Sciatic nerve (tissue), 2 donors: ENCODE measurements around the gene SLC16A14. TPM values are rescaled to one million over a fixed set of nuclear protein-coding genes. Genes with fewer than 3 reads are reported as not detected.
"Not testable (repeated sequence)": the region's sequence is repeated elsewhere in the genome, so short reads cannot be mapped to it uniquely, and the experiment has no call there.

Experiments used
- ATAC-seq: fragments of 200-7000 bp; cut with Tn5 transposase; one replicate; pipeline ENCODE4 v1.9.1; 2020; ENCODE audit warnings: mild to moderate bottlenecking, moderate library complexity
- DNase-seq: peaks from one replicate; pipeline ENCODE4 v3.0.0-alpha.2; 2020; ENCODE audit warnings: low spot score
- intact Hi-C: fragments of 100-400 bp; cut with DNase I; formaldehyde crosslinking; loops from one replicate; pipeline ENCODE4 v1.14.2; 2022
- total RNA-seq: library from RNA; stranded (reverse); fragmentation: NEBNext Ultra II Directional; extraction: Animal tissue kit (Norgen Biotek cat#: 25700); gene quantifications from one replicate; pipeline ENCODE4 v1.2.1, GENCODE V29; 2021
- donor health status: DM: no; HTN: no; CAD: no.
- donor health status: DM: no; HTN: no; CAD: no.

SLC16A14 gene
- total RNA-seq: 7.4 TPM

- ATAC-seq: peak; percentile 79
- DNase-seq: no peak
- intact Hi-C loops: loop anchor here (10.0 kb wide), 1 partner anchor 234 kb away; no protein-coding TSS in a partner anchor
Measured at GRCh38 chr2:230068651-230069055, at the start of gene SLC16A14. Gene SLC16A14, minus strand, starts transcription at chr2:230068924. Its CDS starts 9,572 bp downstream, at chr2:230059352.

- intact Hi-C loops: no loop called here
- ATAC-seq (no peak), DNase-seq (no peak)
Measured at GRCh38 chr2:230106771-230107170, 38.0 kb upstream of the SLC16A14 start.

GRCh38 chr2:230101967-230102366, 33.2 kb upstream of the SLC16A14 start:
- ATAC-seq, DNase-seq, intact Hi-C loops: not testable (repeated sequence)

GRCh38 chr2:230097841-230098240, 29.1 kb upstream of the SLC16A14 start:
- no peak for DNase-seq
- ATAC-seq: no peak
- intact Hi-C loops: no loop called here

GRCh38 chr2:230097424-230097823, 28.7 kb upstream of the SLC16A14 start:
- ATAC-seq: peak; percentile 59
- no peak for DNase-seq
- intact Hi-C loops: no loop called here

- no peak for ATAC-seq
- intact Hi-C loops: no loop called here
- no peak for DNase-seq
Measured at GRCh38 chr2:230090967-230091366, 22.2 kb upstream of the SLC16A14 start.

- ATAC-seq: no peak
- intact Hi-C loops: no loop called here
- no peak for DNase-seq
Measured at GRCh38 chr2:230085201-230085600, 16.5 kb upstream of the SLC16A14 start.

GRCh38 chr2:230077851-230078547, 9.3 kb upstream of the SLC16A14 start:
- no peak for ATAC-seq
- DNase-seq: no peak
- intact Hi-C loops: no loop called here

GRCh38 chr2:230076819-230077218, 8.1 kb upstream of the SLC16A14 start:
- no peak for DNase-seq
- ATAC-seq: no peak
- intact Hi-C loops: no loop called here

- intact Hi-C loops: no loop called here
- DNase-seq (no peak), ATAC-seq (no peak)
Measured at GRCh38 chr2:230075988-230076631, 7.4 kb upstream of the SLC16A14 start.

GRCh38 chr2:230071421-230071820, 2.7 kb upstream of the SLC16A14 start:
- intact Hi-C loops: no loop called here
- DNase-seq: no peak
- ATAC-seq: no peak

GRCh38 chr2:230069402-230069801, 678 bp upstream of the SLC16A14 start:
- ATAC-seq: no peak
- intact Hi-C loops: loop anchor here (10.0 kb wide), 1 partner anchor 235 kb away; no protein-coding TSS in a partner anchor
- no peak for DNase-seq

GRCh38 chr2:230068016-230068650, 591 bp downstream of the SLC16A14 start:
- intact Hi-C loops: loop anchor here (10.0 kb wide), 1 partner anchor 233 kb away; no protein-coding TSS in a partner anchor
- DNase-seq: peak; percentile 73
- peak; percentile 51 for ATAC-seq

GRCh38 chr2:230060672-230061293, 7.9 kb downstream of the SLC16A14 start:
- DNase-seq: no peak
- no peak for ATAC-seq
- intact Hi-C loops: loop anchor here (10.0 kb wide), 1 partner anchor 226 kb away; no protein-coding TSS in a partner anchor

GRCh38 chr2:230053753-230054478, 14.8 kb downstream of the SLC16A14 start:
- ATAC-seq (no peak), DNase-seq (no peak)
- intact Hi-C loops: no loop called here

GRCh38 chr2:230052299-230052698, 16.4 kb downstream of the SLC16A14 start:
- intact Hi-C loops: no loop called here
- ATAC-seq: no peak
- DNase-seq: no peak

GRCh38 chr2:230050136-230050535, 18.6 kb downstream of the SLC16A14 start:
- ATAC-seq: no peak
- DNase-seq: no peak
- intact Hi-C loops: no loop called here

GRCh38 chr2:230048010-230048671, 20.6 kb downstream of the SLC16A14 start:
- DNase-seq (no peak), ATAC-seq (no peak)
- intact Hi-C loops: no loop called here
